Measurements from ENCODE around the gene ZSCAN5A.
"Not testable (repeated sequence)": the region's sequence is repeated elsewhere in the genome, so short reads cannot be mapped to it uniquely, and the experiment has no call there.

Gene ZSCAN5A

GRCh38 chr19:56312787-56313657 is 1.6 kb downstream of the ZSCAN5A start:
- no peak for DNase-seq

GRCh38 chr19:56312342-56312741 is 2.3 kb downstream of the ZSCAN5A start:
- DNase-seq, result no peak

- no peak for DNase-seq
Observed at GRCh38 chr19:56310462-56310861, 4.2 kb downstream of the ZSCAN5A start.

GRCh38 chr19:56309511-56310185 is 5.0 kb downstream of the ZSCAN5A start:
- peak; percentile 17 for DNase-seq

- DNase-seq, result no peak
Observed at GRCh38 chr19:56308792-56309191, 5.8 kb downstream of the ZSCAN5A start.

DNA sequence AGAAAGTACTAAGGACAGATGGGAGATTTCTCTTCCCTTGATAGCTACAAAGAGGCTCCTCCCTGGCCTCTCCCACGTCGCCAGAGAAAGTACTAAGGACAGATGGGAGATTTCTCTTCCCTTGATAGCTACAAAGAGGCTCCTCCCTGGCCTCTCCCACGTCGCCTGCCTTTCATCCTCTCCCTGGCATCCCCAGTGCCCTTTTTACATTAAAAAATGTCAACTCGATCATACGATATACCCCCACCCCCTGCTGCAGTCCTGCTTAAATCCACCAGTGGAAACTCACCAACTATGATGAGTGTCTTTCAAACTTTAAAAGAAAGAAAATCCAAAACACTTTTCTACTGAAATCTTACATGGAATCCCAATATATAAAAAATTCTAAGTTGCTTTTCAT is 7.6 kb downstream of the ZSCAN5A start:
- DNase-seq, result not testable (repeated sequence)

DNA sequence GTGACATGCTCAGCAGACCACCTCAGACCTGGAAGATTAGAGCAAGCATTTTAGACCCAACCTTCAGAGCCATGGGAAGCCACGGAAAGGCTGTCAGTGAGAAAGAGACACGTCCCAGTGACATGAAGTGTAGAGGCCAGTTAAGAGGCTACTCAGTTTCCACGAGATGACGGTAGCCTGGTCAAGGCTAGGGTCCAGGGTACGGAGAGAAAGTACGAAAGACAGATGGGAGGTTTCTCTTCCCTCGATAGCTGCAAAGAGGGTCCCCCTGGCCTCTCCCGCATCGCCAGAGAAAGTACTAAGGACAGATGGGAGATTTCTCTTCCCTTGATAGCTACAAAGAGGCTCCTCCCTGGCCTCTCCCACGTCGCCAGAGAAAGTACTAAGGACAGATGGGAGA is 8.6 kb downstream of the ZSCAN5A start:
- DNase-seq, result no peak

- DNase-seq, result no peak
Observed at GRCh38 chr19:56304243-56304642, 10.4 kb downstream of the ZSCAN5A start.

DNA sequence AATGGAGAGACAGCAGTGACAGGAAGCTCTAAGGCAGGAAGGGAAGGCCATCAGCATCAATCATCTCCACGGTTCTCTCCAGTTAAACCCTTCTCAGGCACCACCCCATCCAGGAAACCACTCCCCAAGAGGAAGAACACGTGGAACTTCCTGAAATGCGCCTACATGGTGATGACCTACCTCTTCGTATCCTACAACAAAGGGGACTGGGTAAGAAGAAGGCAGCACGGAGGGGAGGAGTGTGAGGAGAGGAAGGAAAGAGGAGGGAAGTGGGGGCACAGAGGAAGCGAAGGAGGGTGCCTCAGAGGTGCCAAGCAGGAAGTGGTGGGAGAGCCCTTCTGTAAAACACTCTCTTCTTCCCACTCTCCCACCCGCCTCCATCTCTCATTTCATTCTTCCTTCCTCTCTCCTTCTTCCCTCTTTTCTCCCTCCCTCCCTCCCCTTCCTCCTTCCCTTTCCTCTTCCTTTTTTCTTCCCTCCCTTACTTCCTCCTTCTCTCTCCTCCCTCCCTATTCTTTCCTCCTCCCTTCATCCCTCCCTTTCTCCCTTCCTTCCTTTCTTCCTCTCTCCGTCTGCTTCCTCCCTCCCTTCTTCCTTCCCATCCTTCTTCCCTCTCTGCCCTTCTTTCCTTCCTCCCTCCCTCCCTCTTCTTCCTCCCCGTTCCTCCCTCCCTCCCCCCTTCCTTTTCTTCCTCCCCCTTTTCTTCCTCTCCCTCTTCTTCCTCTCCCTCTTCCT is 12.6 kb downstream of the ZSCAN5A start:
- no peak for DNase-seq

- DNase-seq, result no peak
Observed at GRCh38 chr19:56301155-56301554, 13.5 kb downstream of the ZSCAN5A start.

GRCh38 chr19:56299688-56300087 is 15.0 kb downstream of the ZSCAN5A start:
- no peak for DNase-seq

GRCh38 chr19:56297010-56297409 is 17.6 kb downstream of the ZSCAN5A start:
- DNase-seq, result no peak

DNA sequence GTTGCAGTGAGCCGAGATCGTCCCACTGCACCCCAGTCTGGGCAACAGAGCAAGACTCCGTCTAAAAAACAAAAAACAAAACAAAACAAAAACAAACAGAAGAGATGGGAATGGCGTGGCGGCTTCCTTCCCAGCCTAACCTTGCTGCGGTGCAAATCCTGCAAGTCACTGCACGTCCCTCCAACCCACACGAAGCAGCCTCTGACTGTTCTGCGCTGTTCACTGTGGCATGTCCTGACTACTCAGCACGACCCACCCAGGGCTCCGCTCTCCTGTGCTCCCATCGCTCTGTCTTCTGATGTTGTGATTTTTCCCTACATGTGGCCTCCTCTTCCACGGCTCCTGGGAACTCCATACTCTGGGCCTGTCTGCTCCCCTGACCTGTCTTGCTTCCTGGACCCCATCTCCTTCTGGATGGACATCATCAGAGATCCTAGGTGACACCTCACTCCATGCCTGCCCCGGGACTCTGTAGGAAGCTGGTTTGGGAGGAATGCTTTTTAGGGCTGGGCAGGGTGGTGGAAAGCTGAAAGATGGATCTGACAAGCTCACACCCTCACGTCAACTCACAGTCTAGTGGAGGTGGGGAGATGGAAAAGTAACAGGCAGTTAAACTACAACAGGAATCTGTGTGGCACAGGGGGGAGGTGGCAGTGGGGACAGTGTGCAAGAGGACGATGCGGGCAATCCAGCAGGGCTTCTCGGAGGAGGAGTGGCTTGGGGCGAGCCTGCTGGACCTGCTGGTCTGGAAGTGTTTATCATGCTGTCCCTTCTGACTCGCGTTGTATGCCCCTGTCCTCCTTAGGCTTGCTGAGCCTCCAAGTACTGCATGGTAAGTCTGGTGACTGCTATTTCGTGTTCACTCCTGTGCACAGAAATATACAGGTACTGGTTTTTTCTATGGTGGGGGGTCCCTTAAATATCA is 18.8 kb downstream of the ZSCAN5A start:
- DNase-seq, result no peak

DNA sequence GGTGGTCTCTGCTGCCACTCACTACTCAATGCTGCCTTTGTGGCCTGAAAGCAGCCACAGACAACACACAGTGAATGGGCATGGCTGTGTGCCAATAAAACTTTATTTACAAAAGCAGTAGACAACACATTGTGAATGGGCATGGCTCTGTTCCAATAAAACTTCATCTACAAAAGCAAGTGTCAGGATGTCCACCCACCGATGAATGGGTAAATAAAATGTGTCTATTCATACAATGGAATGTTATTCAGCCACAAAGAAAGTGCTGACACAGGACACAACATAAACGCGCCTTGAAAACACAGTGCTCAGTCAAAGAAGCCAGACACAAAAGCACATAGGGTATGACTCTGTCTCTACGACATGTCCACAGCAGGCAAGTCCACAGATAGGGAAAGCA is 20.1 kb downstream of the ZSCAN5A start:
- no peak for DNase-seq

DNA sequence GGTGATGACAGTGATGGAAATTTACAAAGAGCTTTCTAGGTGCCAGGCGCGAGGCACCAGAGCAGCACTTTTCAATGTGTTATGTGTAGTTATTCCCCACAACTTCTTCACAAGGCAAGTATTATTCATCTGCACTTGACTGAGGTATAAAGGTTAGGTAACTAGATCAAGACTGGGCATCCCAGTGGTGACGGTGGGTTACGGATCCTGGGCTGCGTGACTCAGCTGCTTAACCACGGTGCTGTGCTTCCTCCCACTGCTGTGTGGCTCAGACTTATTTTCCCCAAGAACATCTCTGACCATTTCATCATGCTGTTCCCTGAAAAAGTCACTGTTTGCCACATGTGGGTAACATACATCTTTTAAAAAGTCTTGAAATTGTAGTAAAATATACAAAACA is 22.8 kb downstream of the ZSCAN5A start:
- no peak for DNase-seq

DNA sequence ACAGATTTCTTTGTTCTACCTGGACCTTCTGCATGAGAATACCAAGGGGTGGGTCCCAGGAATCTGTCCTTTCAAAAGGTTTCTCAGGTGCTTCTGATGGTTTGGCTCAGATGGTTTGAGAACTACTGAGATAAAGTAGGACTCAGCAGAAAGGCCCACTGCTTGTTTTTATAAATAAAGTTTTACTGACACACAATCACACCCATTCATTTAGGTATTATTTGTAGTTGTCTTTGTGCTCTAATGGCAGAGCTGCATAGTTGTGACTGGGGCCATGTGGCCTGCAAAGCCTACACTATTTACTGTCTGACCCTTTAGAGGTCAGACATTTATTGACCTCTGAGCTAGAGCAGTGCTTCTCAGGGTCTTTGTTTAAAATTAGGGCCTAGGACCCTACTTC is 24.5 kb downstream of the ZSCAN5A start:
- no peak for DNase-seq

- no peak for DNase-seq
Observed at GRCh38 chr19:56284746-56285145, 29.9 kb downstream of the ZSCAN5A start.

- DNase-seq, result no peak
Observed at GRCh38 chr19:56282809-56283208, 31.8 kb downstream of the ZSCAN5A start.

GRCh38 chr19:56273563-56274117 is 41.0 kb downstream of the ZSCAN5A start:
- DNase-seq, result no peak

GRCh38 chr19:56272161-56272798 is 42.4 kb downstream of the ZSCAN5A start, which contains the start of gene EDDM13:
EDDM13 (plus strand) TSS chr19:56272748; CDS start chr19:56272835, 87 bp downstream.
- DNase-seq, result no peak

DNA sequence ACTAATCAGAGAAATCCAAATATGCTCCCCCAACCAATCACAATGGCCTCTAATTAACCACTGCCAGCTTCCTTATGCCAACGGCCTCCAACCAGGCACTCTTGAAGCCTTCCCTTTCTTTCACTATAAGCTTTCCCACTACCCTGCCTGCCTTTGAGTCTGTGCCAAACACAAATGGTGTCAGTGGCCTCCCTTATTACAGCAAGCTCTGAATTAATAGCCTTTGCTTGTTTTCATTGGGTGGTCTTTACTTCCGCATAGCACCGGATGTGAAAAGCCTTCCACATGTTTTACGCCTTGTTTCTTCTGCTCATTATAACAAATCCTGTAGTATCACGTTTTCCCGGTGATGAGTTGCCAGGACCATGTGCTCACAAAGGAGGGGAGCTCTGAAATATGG is 43.5 kb downstream of the ZSCAN5A start:
- no peak for DNase-seq

GRCh38 chr19:56270676-56271075 is 44.0 kb downstream of the ZSCAN5A start:
- DNase-seq, result no peak
